Stimulated activated CD4-positive, alpha-beta T cell treated with anti-CD3 and anti-CD28 coated beads, Interleukin-15, amount 100 ng/mL, for 48 hours (primary cell): ENCODE measurements around the gene TCF12.
"Not testable (repeated sequence)": the region's sequence is repeated elsewhere in the genome, so short reads cannot be mapped to it uniquely, and the experiment has no call there.

Experiments used
- DNase-seq, 2 donors: peaks; one replicate each; pipeline ENCODE4 v3.0.0-alpha.2; 2020; ENCODE audit warnings: low read depth in 2 of 2

The TCF12 gene

GRCh38 chr15:57092252-57092651 lies 173.8 kb downstream of the TCF12 start:
- no peak for DNase-seq

GRCh38 chr15:57094321-57095257 lies 176.1 kb downstream of the TCF12 start:
- no peak for DNase-seq

GRCh38 chr15:57095896-57096295 lies 177.5 kb downstream of the TCF12 start:
- DNase-seq: no peak

- no peak for DNase-seq
Measured at GRCh38 chr15:57097246-57097645, 178.8 kb downstream of the TCF12 start.

- DNase-seq: not testable (repeated sequence)
Measured at GRCh38 chr15:57097919-57098543, 179.6 kb downstream of the TCF12 start.

GRCh38 chr15:57098896-57099295 lies 180.5 kb downstream of the TCF12 start:
- no peak for DNase-seq

- DNase-seq: no peak
Measured at GRCh38 chr15:57100136-57100539, 181.7 kb downstream of the TCF12 start.

GRCh38 chr15:57102858-57103257 lies 184.4 kb downstream of the TCF12 start:
- DNase-seq: no peak

- DNase-seq: no peak
Measured at GRCh38 chr15:57108296-57108695, 189.9 kb downstream of the TCF12 start.

GRCh38 chr15:57109005-57109404 lies 190.6 kb downstream of the TCF12 start:
- no peak for DNase-seq

GRCh38 chr15:57111002-57111401 lies 192.6 kb downstream of the TCF12 start:
- DNase-seq: no peak

GRCh38 chr15:57112178-57112577 lies 193.7 kb downstream of the TCF12 start:
- DNase-seq: no peak

GRCh38 chr15:57114070-57114469 lies 195.6 kb downstream of the TCF12 start:
- no peak for DNase-seq

- DNase-seq: no peak
Measured at GRCh38 chr15:57118013-57118799, 199.8 kb downstream of the TCF12 start.

GRCh38 chr15:57122080-57122840 lies 203.8 kb downstream of the TCF12 start:
- no peak for DNase-seq

GRCh38 chr15:57124036-57124435 lies 205.6 kb downstream of the TCF12 start:
- DNase-seq: no peak

GRCh38 chr15:57129064-57129463 lies 210.6 kb downstream of the TCF12 start:
- no peak for DNase-seq

GRCh38 chr15:57130956-57131355 lies 212.5 kb downstream of the TCF12 start:
- DNase-seq: no peak

GRCh38 chr15:57133127-57133968 lies 214.9 kb downstream of the TCF12 start:
- no peak for DNase-seq

GRCh38 chr15:57134071-57134605 lies 215.7 kb downstream of the TCF12 start:
- no peak for DNase-seq
